SK-N-MC (cell line): ENCODE results near the gene TNPO1.

Experiments
- EZH2 ChIP-seq: fragments of 200-600 bp; sonication (generic); IDR thresholded peaks from one replicate; pipeline ENCODE4 v1.6.1; 2017; ENCODE audit warnings: antibody characterized with exemption
- FOXP2 ChIP-seq: optimal IDR thresholded peaks from 2 replicates; pipeline ENCODE3; 2011; ENCODE audit warnings: mild to moderate bottlenecking, moderate library complexity; ENCODE audit not compliant: insufficient read depth; ENCODE audit errors: extremely low read length, control extremely low read depth
- POLR2AphosphoS5 ChIP-seq: IDR thresholded peaks from 2 replicates; pipeline ENCODE4 v1.6.1; 2012; ENCODE audit warnings: mild to moderate bottlenecking, low read depth, low read length, borderline replicate concordance

DNA sequence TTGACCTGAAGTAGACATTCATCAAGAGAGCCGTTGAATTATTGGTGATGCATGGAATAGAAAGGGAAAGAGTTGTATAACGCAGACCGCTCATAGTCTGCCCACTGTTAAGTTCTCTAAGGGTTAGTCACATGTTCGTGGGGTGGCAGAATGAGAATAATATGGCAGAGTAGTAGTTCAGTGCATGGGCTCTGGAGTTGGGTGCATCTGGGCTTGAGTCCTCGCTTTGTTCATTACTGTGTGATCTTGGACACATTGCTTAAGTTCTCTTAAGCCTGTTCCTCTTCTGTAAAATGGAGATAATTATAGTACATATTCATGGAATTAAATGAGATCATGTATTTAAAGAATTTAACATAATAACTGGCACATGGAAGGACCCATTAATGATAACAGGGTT, 23.6 kb downstream of the TNPO1 start:
- TF ChIP-seq FOXP2 (no peak), EZH2 (no peak), POLR2AphosphoS5 (no peak)
